Measurements from ENCODE around the gene CSF3R. TPM values are rescaled to one million over a fixed set of nuclear protein-coding genes. Genes with fewer than 3 reads are reported as not detected.
A peak's percentile ranks its signal among the peaks of the same experiment; 100 is the strongest.

CSF3R gene
- total RNA-seq, 2 experiments from 2014 or later = 3.7 to 4.1 TPM

GRCh38 chr1:36458910-36459309 lies 23.8 kb downstream of the CSF3R start:
- peaks cover 43% of the 10 kb centered on the region for H3K4me1 ChIP-seq (ENCODE audit: insufficient read depth, low read length)
- Mint-ChIP-seq H3K9me3 (no peaks in the 10 kb centered on the region), H3K4me1 (ENCODE audit: low read depth) (peaks cover 43% of the 10 kb centered on the region), H3K27ac (peak overlapping the region; percentile 79), H3K27me3 (no peaks in the 10 kb centered on the region), H3K4me3 (peak overlapping the region; percentile 49), H3K36me3 (ENCODE audit: low read depth) (peaks cover 79% of the 10 kb centered on the region)
- H3K4me3 ChIP-seq (ENCODE audit: low read length) = no peak overlapping the region
- H3K27ac ChIP-seq (ENCODE audit: low read depth in 1 of 2, low read length in 2 of 2) = no peak overlapping the region
- no peak for ATAC-seq (ENCODE audit: poor library complexity)
- POLR2A ChIA-PET = no interaction called here
- no peaks in the 10 kb centered on the region for H3K27me3 ChIP-seq (ENCODE audit: control insufficient read depth in 1 of 2, insufficient read depth in 2 of 2, low read length in 2 of 2)
- H3K9me3 ChIP-seq (ENCODE audit: control insufficient read depth in 1 of 2, insufficient read depth in 1 of 2, low read length in 2 of 2) = no peaks in the 10 kb centered on the region
- peak in 3 of 14 experiments; percentile 19 to 35 (median 23) for DNase-seq
- intact Hi-C loops (cut with DNase I, micrococcal nuclease) = no loop called here
- CTCF ChIA-PET = no interaction called here
- TF ChIP-seq CTCF (IDR thresholded peaks at IDR 0.05) = no peak
- H3K36me3 ChIP-seq (ENCODE audit: insufficient read depth, low read length) = peaks cover 54% of the 10 kb centered on the region

GRCh38 chr1:36457691-36458090 lies 25.0 kb downstream of the CSF3R start:
- Histone ChIP-seq H3K27me3 (ENCODE audit: control insufficient read depth in 1 of 2, insufficient read depth in 2 of 2, low read length in 2 of 2) (no peaks in the 10 kb centered on the region), H3K27ac (ENCODE audit: low read depth in 1 of 2, low read length in 2 of 2) (no peak overlapping the region), H3K4me1 (ENCODE audit: insufficient read depth, low read length) (peaks cover 31% of the 10 kb centered on the region), H3K9me3 (ENCODE audit: control insufficient read depth in 1 of 2, insufficient read depth in 1 of 2, low read length in 2 of 2) (no peaks in the 10 kb centered on the region), H3K4me3 (ENCODE audit: low read length) (no peak overlapping the region), H3K36me3 (ENCODE audit: insufficient read depth, low read length) (peaks cover 54% of the 10 kb centered on the region)
- H3K27ac Mint-ChIP-seq = peak overlapping the region; percentile 79
- ChIA-PET POLR2A (no interaction called here), CTCF (no interaction called here)
- H3K36me3 Mint-ChIP-seq (ENCODE audit: low read depth) = peaks cover 74% of the 10 kb centered on the region
- H3K4me1 Mint-ChIP-seq (ENCODE audit: low read depth) = peaks cover 35% of the 10 kb centered on the region
- no peak for TF ChIP-seq CTCF (IDR thresholded peaks at IDR 0.05)
- ATAC-seq (ENCODE audit: poor library complexity) (peak; percentile 89), DNase-seq (peak in 4 of 14 experiments; percentile 21 to 59 (median 48))
- H3K4me3 Mint-ChIP-seq = peak overlapping the region; percentile 81
- no peaks in the 10 kb centered on the region for H3K9me3 Mint-ChIP-seq
- H3K27me3 Mint-ChIP-seq = no peaks in the 10 kb centered on the region
- intact Hi-C loops (cut with DNase I, micrococcal nuclease) = no loop called here

GRCh38 chr1:36456391-36456928 lies 26.3 kb downstream of the CSF3R start:
- POLR2A ChIA-PET = no interaction called here
- Mint-ChIP-seq H3K27ac (peak overlapping the region; percentile 56), H3K4me3 (peak overlapping the region; percentile 30), H3K4me1 (ENCODE audit: low read depth) (peaks cover 42% of the 10 kb centered on the region), H3K36me3 (ENCODE audit: low read depth) (peaks cover 63% of the 10 kb centered on the region), H3K9me3 (no peaks in the 10 kb centered on the region), H3K27me3 (no peaks in the 10 kb centered on the region)
- intact Hi-C loops (cut with DNase I, micrococcal nuclease) = no loop called here
- Histone ChIP-seq H3K36me3 (ENCODE audit: insufficient read depth, low read length) (peaks cover 45% of the 10 kb centered on the region), H3K4me3 (ENCODE audit: low read length) (no peak overlapping the region), H3K9me3 (ENCODE audit: control insufficient read depth in 1 of 2, insufficient read depth in 1 of 2, low read length in 2 of 2) (no peaks in the 10 kb centered on the region), H3K4me1 (ENCODE audit: insufficient read depth, low read length) (peaks cover 27% of the 10 kb centered on the region), H3K27ac (ENCODE audit: low read depth in 1 of 2, low read length in 2 of 2) (no peak overlapping the region), H3K27me3 (ENCODE audit: control insufficient read depth in 1 of 2, insufficient read depth in 2 of 2, low read length in 2 of 2) (no peaks in the 10 kb centered on the region)
- DNase-seq (no peak), ATAC-seq (ENCODE audit: poor library complexity) (no peak)
- CTCF ChIA-PET = no interaction called here
- no peak for TF ChIP-seq CTCF (IDR thresholded peaks at IDR 0.05)

Measured in CD4-positive, alpha-beta T cell (primary cell).